WTC11 (cell line): ENCODE data around the gene IL1RAPL2.
"Not testable (repeated sequence)": the region's sequence is repeated elsewhere in the genome, so short reads cannot be mapped to it uniquely, and the experiment has no call there.

Experiments
- CTCF ChIP-seq: fragments of 200-600 bp; IDR thresholded peaks from 2 replicates; pipeline ENCODE4 v1.8.0; 2022; ENCODE audit warnings: antibody characterized with exemption
- ZNF281 ChIP-seq: sonication (generic); formaldehyde crosslinking; IDR thresholded peaks from 2 replicates; pipeline ENCODE4 v1.8.0; 2023; ENCODE audit warnings: mild to moderate bottlenecking, missing genetic modification reagents
- TF ChIP-seq, protein P1 (sequence below): sonication (generic); formaldehyde crosslinking; conservative IDR thresholded peaks from 2 replicates; pipeline ENCODE4 v1.8.1; 2022; ENCODE audit warnings: mild to moderate bottlenecking, missing genetic modification reagents
- TF ChIP-seq, protein P2 (sequence below): sonication (generic); formaldehyde crosslinking; IDR thresholded peaks from 2 replicates; pipeline ENCODE4 v1.8.0; 2022; ENCODE audit warnings: mild to moderate bottlenecking, missing genetic modification reagents

DNA sequence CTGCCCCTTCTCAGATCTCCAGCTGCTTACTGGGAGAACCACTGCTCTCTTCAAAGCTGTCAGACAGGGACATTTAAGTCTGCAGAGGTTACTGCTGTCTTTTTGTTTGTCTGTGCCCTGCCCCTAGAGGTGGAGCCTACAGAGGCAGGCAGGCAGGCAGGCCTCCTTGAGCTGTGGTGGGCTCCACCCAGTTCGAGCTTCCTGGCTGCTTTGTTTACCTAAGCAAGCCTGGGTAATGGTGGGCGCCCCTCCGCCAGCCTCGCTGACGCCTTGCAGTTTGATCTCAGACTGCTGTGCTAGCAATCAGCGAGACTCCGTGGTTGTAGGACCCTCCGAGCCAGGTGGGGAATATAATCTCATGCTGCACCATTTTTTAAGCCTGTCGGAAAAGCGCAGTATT lies 343.7 kb downstream of the IL1RAPL2 start:
- TF ChIP-seq CTCF; ZNF281 (CRISPR knock-in tag): not testable (repeated sequence)
- TF ChIP-seq, protein P1, sequence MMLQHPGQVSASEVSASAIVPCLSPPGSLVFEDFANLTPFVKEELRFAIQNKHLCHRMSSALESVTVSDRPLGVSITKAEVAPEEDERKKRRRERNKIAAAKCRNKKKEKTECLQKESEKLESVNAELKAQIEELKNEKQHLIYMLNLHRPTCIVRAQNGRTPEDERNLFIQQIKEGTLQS (CRISPR knock-in tag) = not testable (repeated sequence)
- TF ChIP-seq, protein P2, sequence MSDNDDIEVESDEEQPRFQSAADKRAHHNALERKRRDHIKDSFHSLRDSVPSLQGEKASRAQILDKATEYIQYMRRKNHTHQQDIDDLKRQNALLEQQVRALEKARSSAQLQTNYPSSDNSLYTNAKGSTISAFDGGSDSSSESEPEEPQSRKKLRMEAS (CRISPR knock-in tag) = not testable (repeated sequence)
